Measurements from ENCODE around the gene NUTM2A.
"Not testable (repeated sequence)": the region's sequence is repeated elsewhere in the genome, so short reads cannot be mapped to it uniquely, and the experiment has no call there.

The NUTM2A gene

GRCh38 chr10:87248818-87249353, 23.6 kb downstream of the NUTM2A start:
- DNase-seq (ENCODE audit: low spot score) = not testable (repeated sequence)

- DNase-seq (ENCODE audit: low spot score) = not testable (repeated sequence)
Measured at GRCh38 chr10:87280749-87281392, 55.6 kb downstream of the NUTM2A start.

Data from CD4-positive, alpha-beta T cell treated with Interleukin-6 at 100 ng/mL for 8 hours (primary cell).